ENCODE measurements around the gene PLA2G3. TPM values are rescaled to one million over a fixed set of nuclear protein-coding genes. Genes with fewer than 3 reads are reported as not detected.

The PLA2G3 gene
- total RNA-seq, 1 donor from 2014 or later = not detected

DNA sequence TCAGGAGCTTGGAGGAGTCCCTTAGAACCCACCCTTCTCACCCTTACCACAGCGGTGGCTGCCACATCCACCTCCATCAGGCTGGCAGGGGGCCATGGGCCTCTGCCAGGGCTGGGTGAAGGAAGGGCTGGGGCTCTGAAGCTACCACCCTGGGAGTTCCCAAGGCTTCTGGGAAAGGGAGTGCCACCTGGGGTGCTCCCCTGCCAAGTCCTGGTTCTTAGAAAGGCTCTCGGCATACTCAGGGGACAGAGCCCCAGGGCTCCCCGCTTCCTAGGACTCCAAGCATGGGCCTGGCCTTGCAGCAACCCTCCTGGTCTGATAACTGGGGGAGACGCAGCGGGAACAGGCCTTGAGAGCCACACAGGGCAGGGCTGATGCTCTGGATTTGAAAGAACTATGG lies 438 bp upstream of the PLA2G3 start:
- no peak overlapping the region for H3K4me3 ChIP-seq (ENCODE audit: low read depth, low read length)
- TF ChIP-seq, protein P1, sequence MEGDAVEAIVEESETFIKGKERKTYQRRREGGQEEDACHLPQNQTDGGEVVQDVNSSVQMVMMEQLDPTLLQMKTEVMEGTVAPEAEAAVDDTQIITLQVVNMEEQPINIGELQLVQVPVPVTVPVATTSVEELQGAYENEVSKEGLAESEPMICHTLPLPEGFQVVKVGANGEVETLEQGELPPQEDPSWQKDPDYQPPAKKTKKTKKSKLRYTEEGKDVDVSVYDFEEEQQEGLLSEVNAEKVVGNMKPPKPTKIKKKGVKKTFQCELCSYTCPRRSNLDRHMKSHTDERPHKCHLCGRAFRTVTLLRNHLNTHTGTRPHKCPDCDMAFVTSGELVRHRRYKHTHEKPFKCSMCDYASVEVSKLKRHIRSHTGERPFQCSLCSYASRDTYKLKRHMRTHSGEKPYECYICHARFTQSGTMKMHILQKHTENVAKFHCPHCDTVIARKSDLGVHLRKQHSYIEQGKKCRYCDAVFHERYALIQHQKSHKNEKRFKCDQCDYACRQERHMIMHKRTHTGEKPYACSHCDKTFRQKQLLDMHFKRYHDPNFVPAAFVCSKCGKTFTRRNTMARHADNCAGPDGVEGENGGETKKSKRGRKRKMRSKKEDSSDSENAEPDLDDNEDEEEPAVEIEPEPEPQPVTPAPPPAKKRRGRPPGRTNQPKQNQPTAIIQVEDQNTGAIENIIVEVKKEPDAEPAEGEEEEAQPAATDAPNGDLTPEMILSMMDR (conservative IDR thresholded peaks at IDR 0.05; ENCODE audit: low read depth, low read length) = no peak
- no peak for DNase-seq (ENCODE audit: low read depth)

DNA sequence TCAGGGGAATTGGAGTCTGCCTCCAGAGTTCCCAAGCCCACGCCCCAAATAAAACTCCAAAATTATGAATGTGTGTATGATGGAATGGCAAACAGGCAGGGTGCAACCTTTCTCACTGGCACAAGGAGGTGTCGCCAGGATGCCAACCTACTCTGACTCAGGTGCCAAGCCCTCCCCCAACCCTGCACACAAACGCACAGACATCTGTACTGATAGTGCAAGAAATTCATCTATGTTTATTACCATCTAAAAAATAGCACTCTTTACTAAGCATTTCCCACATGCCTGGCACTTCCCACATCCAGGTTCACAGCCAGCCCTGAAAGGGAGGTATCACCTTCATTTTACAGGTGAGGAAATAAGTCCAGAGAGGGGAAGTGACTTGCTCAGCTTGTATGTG lies 1.2 kb downstream of the PLA2G3 start:
- TF ChIP-seq, protein P1 (conservative IDR thresholded peaks at IDR 0.05; ENCODE audit: low read depth, low read length) = no peak
- H3K4me3 ChIP-seq (ENCODE audit: low read depth, low read length) = no peak overlapping the region
- no peak for DNase-seq (ENCODE audit: low read depth)

DNA sequence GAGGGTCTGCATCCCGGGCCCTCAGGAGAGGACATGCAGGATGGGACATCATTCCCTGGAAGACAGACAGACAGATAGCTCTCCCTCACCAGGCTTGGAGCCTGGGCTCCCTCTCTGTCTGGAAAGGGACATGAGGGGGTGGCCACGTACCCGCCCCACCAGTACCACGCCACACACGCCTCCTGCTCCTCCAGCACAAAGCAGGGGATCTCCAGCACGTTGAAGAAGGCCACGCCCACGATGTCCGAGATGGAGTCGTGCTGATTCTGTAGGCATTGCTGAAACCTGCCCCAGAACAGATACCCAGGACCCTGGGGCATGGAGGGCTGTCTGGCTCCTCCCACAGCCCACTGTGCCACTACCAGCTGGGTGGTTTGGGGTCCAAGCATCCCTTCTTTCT lies 2.2 kb downstream of the PLA2G3 start:
- DNase-seq (ENCODE audit: low read depth) = no peak
- no peak overlapping the region for H3K4me3 ChIP-seq (ENCODE audit: low read depth, low read length)
- TF ChIP-seq, protein P1 (conservative IDR thresholded peaks at IDR 0.05; ENCODE audit: low read depth, low read length) = no peak

DNA sequence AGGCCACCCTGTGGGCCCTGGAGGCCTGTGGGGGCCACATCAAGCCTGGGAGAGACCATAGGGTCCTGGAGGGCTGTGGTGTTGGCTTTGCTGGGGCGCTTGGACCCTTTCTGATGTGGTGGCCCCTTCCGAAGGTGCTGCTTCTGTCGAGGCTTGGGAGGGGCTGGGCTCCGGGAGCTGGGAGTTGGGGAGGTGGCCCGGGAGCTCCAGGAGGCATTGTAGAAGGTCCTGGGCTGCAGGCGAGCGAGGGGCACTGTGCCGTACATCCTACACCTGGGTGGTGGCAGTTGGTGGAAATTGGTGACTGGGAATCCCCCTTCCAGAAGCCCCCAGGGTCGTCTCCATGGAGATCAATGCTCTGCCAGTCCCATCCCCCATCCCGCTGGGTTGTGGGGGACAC lies 2.6 kb downstream of the PLA2G3 start:
- TF ChIP-seq, protein P1 (conservative IDR thresholded peaks at IDR 0.05; ENCODE audit: low read depth, low read length) = no peak
- DNase-seq (ENCODE audit: low read depth) = no peak

DNA sequence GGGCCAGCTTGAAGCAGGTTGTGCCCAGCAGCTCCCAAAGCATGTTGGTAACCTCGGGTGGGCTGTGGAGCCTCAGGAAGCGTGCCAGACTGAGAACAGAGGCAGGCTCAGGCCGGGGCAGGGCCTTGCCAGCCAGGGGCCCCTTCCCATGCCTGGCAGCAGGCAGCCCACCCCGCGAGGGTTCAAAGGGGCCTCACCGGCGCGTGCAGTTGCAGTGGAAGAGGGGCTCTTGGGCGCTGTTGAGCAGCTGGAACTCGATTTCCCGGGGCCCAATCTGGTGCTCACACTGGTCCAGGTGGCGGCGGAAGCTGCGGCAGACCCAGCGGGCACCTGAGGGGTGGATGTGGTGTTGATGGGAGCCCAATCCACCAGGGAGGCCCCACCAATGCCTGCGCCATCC lies 3.6 kb downstream of the PLA2G3 start:
- H3K4me3 ChIP-seq (ENCODE audit: low read depth, low read length) = no peak overlapping the region
- DNase-seq (ENCODE audit: low read depth) = no peak
- TF ChIP-seq, protein P1 (conservative IDR thresholded peaks at IDR 0.05; ENCODE audit: low read depth, low read length) = no peak

More for the DNA sequence above, 2.6 kb downstream of the PLA2G3 start:
- H3K4me3 ChIP-seq (ENCODE audit: low read depth, low read length) = no peak overlapping the region

DNA sequence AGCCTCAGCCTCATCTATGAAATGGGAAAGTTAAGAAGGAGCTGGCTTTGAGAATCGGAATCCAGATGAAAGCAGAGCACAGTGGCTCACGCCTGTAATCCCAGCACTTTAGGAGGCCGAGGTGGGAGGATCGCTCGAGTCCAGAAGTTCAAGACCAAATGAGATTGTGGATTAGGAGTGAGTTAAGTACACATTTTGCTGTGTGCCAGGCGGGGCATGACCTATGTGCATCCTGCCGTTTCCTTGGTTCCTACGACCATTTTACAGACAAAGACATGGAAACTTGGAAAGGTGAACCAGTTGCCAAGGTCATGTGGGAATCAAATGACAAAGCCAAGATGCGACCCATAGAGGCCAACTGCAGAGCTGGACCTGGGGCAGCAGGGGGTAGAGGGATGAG lies 4.2 kb downstream of the PLA2G3 start:
- H3K4me3 ChIP-seq (ENCODE audit: low read depth, low read length) = no peak overlapping the region
- TF ChIP-seq, protein P1 (conservative IDR thresholded peaks at IDR 0.05; ENCODE audit: low read depth, low read length) = no peak
- no peak for DNase-seq (ENCODE audit: low read depth)

DNA sequence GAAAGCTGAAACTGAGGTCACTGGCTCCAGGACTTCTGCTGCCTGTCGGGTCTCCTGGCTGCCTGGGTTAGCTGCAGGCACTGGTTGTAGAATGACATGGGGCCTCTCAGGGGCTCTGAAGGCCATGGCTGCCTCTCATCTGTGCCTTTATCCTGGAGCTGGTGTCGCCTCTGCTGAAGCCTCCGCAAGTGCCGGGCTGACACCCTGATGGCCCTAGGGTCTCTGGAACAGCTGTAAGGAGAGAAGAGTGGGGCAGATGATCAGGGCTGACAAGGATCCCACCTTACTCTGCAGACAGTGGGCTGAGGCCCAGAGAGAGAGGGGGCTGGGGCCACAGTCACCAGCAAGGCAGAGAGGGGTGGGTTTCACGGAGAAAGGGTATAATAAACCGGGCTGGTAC lies 4.6 kb downstream of the PLA2G3 start:
- no peak overlapping the region for H3K4me3 ChIP-seq (ENCODE audit: low read depth, low read length)
- no peak for DNase-seq (ENCODE audit: low read depth)
- TF ChIP-seq, protein P1 (conservative IDR thresholded peaks at IDR 0.05; ENCODE audit: low read depth, low read length) = no peak

Data from epithelial cell of proximal tubule (primary cell).